Measurements from ENCODE around the gene COASY.
"Not testable (repeated sequence)": the region's sequence is repeated elsewhere in the genome, so short reads cannot be mapped to it uniquely, and the experiment has no call there.

Gene COASY

DNA sequence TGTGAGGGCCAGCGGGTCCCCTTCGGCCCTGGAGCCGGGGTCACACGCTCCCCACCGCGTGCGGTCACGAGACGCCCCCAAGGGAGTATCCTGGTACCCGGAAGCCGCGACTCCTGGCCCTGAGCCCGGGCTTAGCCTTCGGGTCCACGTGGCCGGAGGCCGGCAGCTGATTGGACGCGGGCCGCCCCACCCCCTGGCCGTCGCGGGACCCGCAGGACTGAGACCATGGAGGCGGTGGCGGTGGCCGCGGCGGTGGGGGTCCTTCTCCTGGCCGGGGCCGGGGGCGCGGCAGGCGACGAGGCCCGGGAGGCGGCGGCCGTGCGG is 25.9 kb upstream of the COASY start, which contains the start of gene NAGLU:
Gene NAGLU, plus strand, starts transcription at position 194 of the 324 bp plus-strand sequence. Its CDS starts 32 bp downstream, at position 226.
- peaks cover 31% of the 10 kb centered on the region for H3K4me1 Mint-ChIP-seq
- H3K27ac Mint-ChIP-seq: peak within 1 kb of the TSS; percentile 83 to 97 (median 97)
- no peaks in the 10 kb centered on the region for H3K9me3 Mint-ChIP-seq
- no peaks in the 10 kb centered on the region for H3K27me3 Mint-ChIP-seq (ENCODE audit: low read depth)
- peaks cover 14% of the 10 kb centered on the region for H3K36me3 Mint-ChIP-seq (ENCODE audit: low read depth)
- TF ChIP-seq, protein P1, sequence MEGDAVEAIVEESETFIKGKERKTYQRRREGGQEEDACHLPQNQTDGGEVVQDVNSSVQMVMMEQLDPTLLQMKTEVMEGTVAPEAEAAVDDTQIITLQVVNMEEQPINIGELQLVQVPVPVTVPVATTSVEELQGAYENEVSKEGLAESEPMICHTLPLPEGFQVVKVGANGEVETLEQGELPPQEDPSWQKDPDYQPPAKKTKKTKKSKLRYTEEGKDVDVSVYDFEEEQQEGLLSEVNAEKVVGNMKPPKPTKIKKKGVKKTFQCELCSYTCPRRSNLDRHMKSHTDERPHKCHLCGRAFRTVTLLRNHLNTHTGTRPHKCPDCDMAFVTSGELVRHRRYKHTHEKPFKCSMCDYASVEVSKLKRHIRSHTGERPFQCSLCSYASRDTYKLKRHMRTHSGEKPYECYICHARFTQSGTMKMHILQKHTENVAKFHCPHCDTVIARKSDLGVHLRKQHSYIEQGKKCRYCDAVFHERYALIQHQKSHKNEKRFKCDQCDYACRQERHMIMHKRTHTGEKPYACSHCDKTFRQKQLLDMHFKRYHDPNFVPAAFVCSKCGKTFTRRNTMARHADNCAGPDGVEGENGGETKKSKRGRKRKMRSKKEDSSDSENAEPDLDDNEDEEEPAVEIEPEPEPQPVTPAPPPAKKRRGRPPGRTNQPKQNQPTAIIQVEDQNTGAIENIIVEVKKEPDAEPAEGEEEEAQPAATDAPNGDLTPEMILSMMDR (IDR thresholded peaks at IDR 0.05; ENCODE audit: unreplicated experiment in 3 of 3): no peak
- H3K4me3 Mint-ChIP-seq: peak within 1 kb of the TSS; percentile 88 to 95 (median 95)

DNA sequence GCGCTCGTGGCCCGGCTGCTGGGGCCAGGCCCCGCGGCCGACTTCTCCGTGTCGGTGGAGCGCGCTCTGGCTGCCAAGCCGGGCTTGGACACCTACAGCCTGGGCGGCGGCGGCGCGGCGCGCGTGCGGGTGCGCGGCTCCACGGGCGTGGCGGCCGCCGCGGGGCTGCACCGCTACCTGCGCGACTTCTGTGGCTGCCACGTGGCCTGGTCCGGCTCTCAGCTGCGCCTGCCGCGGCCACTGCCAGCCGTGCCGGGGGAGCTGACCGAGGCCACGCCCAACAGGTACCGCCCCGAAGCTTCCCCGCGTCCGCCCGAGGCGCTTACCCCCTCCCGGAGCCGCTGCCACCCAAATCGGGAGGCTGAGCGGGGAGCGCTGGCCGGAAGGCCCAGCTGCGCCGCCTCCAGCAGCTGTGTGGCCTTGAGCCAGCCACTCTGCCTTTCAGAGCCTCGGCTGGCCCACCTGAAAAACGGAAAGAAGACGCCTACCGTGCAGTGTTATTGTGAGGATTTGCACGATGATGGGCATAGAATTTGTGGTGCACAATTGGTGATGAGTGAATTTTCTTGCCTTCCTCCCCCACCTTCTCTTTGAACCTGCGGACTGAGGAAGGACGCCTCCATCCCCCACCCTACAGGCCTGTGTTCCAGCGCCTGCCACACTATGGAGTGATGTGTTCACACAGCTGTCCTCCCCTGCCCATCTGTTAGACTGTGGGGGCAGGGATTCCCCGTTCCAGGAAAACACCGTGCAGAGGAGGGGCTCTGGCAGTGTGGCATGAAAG is 25.4 kb upstream of the COASY start:
- Mint-ChIP-seq H3K27ac (peak overlapping the region; percentile 83 to 97 (median 97)), H3K9me3 (no peaks in the 10 kb centered on the region), H3K36me3 (ENCODE audit: low read depth) (peaks cover 14% of the 10 kb centered on the region), H3K27me3 (ENCODE audit: low read depth) (no peaks in the 10 kb centered on the region), H3K4me3 (peak overlapping the region; percentile 88 to 95 (median 95)), H3K4me1 (peaks cover 29% of the 10 kb centered on the region)
- TF ChIP-seq, protein P1 (IDR thresholded peaks at IDR 0.05; ENCODE audit: unreplicated experiment in 3 of 3): no peak

DNA sequence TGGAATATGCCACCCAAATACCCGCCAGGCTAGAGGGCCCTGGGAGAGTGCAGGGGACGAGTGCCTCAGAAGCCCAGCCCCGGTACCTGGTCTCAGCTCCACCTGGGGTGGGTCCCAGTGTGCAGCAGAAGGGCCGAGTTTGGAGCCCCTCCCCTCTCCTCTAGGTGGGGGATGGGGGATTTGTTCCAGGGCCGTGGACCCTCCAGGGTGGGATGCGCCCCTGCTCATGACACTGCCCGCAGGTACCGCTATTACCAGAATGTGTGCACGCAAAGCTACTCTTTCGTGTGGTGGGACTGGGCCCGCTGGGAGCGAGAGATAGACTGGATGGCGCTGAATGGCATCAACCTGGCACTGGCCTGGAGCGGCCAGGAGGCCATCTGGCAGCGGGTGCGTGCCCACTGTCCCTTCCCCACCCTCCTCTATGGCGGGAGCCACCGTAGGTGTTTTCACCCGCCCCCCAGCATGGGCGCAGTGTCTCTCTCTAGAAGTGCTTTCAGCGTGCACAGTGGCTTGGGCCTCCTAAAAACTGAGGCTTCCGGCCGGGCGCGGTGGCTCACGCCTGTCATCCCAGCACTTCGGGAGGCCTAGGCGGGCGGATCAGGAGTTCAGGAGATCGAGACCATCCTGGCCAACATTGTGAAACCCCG is 24.7 kb upstream of the COASY start:
- TF ChIP-seq, protein P1 (IDR thresholded peaks at IDR 0.05; ENCODE audit: unreplicated experiment in 3 of 3): no peak
- Mint-ChIP-seq H3K4me1 (peaks cover 27% of the 10 kb centered on the region), H3K36me3 (ENCODE audit: low read depth) (peaks cover 14% of the 10 kb centered on the region), H3K27ac (peak overlapping the region; percentile 83 to 97 (median 97)), H3K9me3 (no peaks in the 10 kb centered on the region), H3K4me3 (peak overlapping the region; percentile 88 to 95 (median 95)), H3K27me3 (ENCODE audit: low read depth) (no peaks in the 10 kb centered on the region)

DNA sequence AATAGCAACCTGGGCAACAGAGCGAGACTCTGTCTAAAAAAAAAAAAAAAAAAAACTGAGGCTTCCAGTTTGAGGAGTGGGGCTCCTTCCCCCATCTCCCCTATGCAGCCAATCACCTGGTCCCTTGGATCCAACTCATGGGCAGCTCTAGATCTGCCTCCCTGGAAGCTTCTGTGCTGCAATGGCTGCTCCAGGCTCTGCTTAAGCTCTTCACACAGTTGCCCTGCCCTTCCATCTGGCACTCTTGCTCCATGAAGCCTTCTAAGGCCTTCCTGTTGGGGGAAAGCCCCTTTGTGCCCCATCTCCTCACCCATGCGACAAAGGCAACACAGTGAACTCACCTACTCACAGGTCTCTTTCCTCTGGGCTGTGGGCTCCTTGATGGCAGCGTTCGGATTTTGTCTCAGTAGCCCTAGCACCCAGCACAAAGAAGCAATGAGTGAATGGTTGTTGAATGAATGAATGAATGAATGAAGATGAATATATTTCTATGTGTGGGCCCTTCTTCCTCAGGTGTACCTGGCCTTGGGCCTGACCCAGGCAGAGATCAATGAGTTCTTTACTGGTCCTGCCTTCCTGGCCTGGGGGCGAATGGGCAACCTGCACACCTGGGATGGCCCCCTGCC is 24.0 kb upstream of the COASY start:
- TF ChIP-seq, protein P1 (IDR thresholded peaks at IDR 0.05; ENCODE audit: unreplicated experiment in 3 of 3): no peak
- Mint-ChIP-seq H3K4me3 (peak overlapping the region; percentile 84 to 95 (median 88)), H3K36me3 (ENCODE audit: low read depth) (peaks cover 14% of the 10 kb centered on the region), H3K27ac (peak overlapping the region; percentile 9 to 57 (median 40)), H3K9me3 (no peaks in the 10 kb centered on the region), H3K27me3 (ENCODE audit: low read depth) (no peaks in the 10 kb centered on the region), H3K4me1 (peaks cover 27% of the 10 kb centered on the region)

DNA sequence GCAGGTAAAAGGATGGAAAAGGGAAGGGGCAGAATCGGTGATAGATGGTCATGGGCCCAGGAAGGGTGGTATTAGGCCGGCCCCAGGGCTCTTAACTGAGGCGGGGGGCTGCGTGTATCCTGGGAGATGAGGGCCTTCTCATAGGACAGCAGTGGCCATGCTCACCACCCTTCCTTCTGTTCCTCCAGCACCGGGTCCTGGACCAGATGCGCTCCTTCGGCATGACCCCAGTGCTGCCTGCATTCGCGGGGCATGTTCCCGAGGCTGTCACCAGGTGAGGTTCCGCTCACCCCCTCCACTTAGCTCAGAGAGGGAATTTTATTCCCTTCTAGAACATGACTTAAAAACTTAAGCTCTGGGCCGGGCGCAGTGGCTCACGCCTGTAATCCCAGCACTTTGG is 23.5 kb upstream of the COASY start:
- Mint-ChIP-seq H3K4me3 (peak overlapping the region; percentile 84 to 95 (median 88)), H3K27me3 (ENCODE audit: low read depth) (no peaks in the 10 kb centered on the region), H3K36me3 (ENCODE audit: low read depth) (peaks cover 14% of the 10 kb centered on the region), H3K4me1 (peaks cover 24% of the 10 kb centered on the region), H3K27ac (no peak overlapping the region), H3K9me3 (no peaks in the 10 kb centered on the region)
- TF ChIP-seq, protein P1 (IDR thresholded peaks at IDR 0.05; ENCODE audit: unreplicated experiment in 3 of 3): no peak

DNA sequence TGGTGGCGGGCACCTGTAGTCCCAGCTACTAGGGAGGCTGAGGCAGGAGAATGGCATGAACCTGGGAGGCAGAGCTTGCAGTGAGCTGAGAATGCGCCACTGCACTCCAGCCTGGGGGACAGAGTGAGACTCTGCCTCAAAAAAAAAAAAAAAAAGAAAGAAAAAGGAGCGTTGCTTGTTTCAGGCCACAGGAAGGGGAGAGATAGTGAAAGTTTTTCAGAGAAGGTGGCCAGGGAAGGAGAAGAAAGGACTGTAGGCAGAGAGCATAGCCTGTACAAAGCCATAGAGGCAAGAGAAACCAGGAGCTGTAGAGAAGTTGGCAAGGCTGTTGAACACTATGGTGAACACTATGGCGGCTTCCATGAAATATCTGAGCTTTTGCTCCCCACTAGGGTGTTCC is 21.4 kb upstream of the COASY start:
- H3K27ac Mint-ChIP-seq; H3K27me3 Mint-ChIP-seq (ENCODE audit: low read depth); H3K4me3 Mint-ChIP-seq; H3K9me3 Mint-ChIP-seq: not testable (repeated sequence)
- H3K4me1 Mint-ChIP-seq: peaks cover 17% of the 10 kb centered on the region
- peaks cover 18% of the 10 kb centered on the region for H3K36me3 Mint-ChIP-seq (ENCODE audit: low read depth)
